Endometrial microvascular endothelial cells (primary cell): ENCODE measurements around the gene ALDH1B1. TPM values are rescaled to one million over a fixed set of nuclear protein-coding genes. Genes with fewer than 3 reads are reported as not detected.

Source experiments
- in situ Hi-C: cut with HindIII; loops from 2 replicates; pipeline ENCODE4 v1.10.0; 2017; ENCODE audit warnings: low sequenced_read_pairs, low pct_unique_long_range_greater_than_20kb; ENCODE audit errors: inconsistent ontology term
- total RNA-seq: library from RNA; depleted of rRNA; stranded (reverse); fragments of >200 nt; gene quantifications from one replicate; pipeline ENCODE4 v1.2.3, GENCODE V29; 2015; ENCODE audit errors: inconsistent ontology term

The ALDH1B1 gene
- 45.2 TPM for total RNA-seq

DNA sequence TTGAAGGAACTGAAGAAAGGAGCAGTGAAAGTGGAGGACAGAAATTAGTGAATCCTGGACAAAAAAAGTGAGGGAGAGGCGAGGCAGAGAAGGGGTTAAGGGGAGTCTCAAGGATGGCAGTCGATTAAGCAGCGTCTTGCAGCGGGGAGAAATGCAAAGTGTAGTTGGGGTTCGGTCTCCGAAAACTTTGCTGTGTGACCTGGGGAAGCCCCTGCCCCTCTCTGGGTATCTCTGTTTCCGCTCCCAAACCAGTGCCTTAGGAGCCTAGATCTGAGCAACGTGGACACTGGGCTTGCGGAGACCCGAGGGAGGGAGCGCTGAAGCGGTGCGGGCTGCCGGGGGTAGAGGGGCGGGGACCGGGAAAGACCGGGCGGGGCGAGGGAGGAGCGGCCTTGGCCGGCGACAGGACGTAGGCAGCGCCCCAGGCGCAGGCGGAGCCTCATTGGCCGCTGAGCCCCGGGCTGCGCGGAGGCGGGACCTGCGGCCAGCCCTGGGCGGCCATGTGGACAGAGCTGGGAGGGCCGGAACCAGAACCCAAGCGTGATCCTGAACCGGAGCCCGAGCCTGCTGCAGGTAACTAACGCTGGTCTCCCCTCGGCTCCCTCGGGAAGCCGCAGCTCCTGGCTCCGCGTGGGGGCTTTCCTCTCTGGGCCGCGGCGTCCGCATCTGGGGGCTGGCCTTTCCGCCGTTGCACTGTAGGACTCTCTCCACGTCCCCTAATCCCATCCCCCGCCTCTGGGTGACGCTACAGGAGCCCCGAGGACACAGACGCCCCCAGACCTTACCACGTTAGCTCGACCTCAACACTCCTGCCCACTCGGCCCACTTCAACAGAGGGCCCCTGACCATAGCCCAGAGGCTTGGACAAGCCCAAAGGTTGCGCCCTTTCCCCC, at the start of gene ALDH1B1:
TSS of gene ALDH1B1 (plus strand) at position 468 of the 893 bp plus-strand sequence. CDS start 3,047 bp downstream, outside the sequence.
- in situ Hi-C loops, result no loop called here

DNA sequence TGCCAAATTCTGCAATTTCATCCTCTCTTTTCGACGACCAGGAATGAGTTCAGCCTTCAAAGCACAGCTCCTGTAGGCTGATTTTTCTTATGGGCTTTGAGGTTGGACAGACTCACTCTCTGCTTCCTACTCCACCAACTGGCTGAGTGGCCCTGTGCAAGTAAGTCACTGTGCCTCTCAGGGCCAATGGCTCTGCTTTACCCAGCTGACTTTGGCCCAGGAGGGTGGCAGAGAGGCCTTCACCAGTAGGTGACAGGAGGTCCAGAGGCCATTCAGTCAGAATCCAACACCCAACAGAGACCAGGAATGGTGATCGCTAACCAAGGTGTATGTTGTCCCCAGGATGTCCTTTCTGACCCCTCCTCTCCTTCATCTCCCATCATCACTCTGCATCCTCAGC, 49.5 kb upstream of the ALDH1B1 start:
- in situ Hi-C loops, result loop anchor here (25.0 kb wide), 1 partner anchor 181 kb away; no protein-coding TSS in a partner anchor

DNA sequence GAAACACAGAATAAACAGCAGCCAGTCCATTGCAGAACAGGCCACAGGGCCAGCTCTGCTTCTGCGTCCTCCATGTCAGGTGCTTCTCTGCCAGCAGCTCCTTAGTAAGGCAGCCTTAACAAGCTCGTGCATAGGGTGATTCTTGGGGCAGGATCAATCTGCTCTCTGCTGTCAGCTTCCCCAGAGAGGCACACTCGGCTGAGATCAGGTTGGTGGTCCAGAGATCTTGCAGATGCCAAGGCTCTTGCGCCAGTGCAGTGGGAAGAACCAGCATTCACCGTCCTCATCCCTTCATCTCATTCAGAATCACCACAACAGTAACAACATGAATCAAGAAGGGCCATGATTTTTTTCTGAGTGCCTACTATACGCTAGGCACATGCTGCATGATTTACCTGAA, 49.0 kb upstream of the ALDH1B1 start:
- in situ Hi-C loops, result loop anchor here (25.0 kb wide), 1 partner anchor 181 kb away; no protein-coding TSS in a partner anchor

GRCh38 chr9:38344566-38345324, 47.8 kb upstream of the ALDH1B1 start:
- in situ Hi-C loops, result loop anchor here (25.0 kb wide), 1 partner anchor 182 kb away; no protein-coding TSS in a partner anchor

DNA sequence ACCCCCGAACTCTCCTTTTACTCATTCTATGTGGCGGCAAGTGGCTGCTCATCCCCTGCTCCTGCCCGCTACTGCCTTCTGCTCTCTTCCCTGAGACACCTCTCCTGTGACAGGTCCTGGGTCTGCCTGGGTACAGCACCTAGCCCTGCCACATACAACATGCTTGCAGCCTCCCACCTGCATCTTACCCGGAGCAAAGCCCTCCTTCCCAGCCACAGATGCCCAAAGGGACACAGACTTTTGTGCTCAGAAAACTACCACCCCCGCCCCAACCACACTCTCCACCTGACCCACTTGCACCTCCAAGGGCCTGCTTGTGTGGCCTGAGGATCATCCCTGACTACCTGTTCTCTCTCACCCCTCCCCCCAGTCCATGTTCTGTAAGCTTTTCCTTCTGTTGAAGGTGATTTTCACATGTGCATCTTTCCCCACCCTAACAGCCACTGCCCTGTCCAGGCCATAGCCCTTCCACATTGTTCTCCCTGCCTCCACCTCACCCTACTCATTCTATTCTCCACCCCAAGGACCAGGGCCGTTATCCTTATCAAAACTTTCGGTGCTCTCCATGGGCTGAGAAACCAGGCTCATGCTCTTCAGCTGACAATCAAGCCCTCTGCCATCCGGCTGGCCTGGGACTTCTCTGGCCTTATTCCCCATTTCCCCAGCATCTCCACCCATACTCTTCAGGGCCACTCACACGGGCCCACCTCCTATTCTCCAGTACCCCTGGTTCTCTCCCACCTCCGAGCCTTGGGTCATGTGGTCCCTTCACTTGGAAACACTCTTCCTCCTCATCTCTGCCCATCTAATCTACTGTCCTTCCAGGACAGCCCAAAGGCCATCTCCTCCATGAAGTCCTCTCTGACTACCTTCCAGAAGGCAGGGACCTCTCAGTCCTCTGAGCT, 46.4 kb upstream of the ALDH1B1 start:
- in situ Hi-C loops, result loop anchor here (25.0 kb wide), 1 partner anchor 184 kb away; no protein-coding TSS in a partner anchor

- in situ Hi-C loops, result loop anchor here (25.0 kb wide), 1 partner anchor 185 kb away; no protein-coding TSS in a partner anchor
Measured at GRCh38 chr9:38346811-38347210, 45.7 kb upstream of the ALDH1B1 start.

- in situ Hi-C loops, result loop anchor here (25.0 kb wide), 1 partner anchor 185 kb away; no protein-coding TSS in a partner anchor
Measured at GRCh38 chr9:38347271-38347671, 45.2 kb upstream of the ALDH1B1 start.

- in situ Hi-C loops, result loop anchor here (25.0 kb wide), 1 partner anchor 186 kb away; no protein-coding TSS in a partner anchor
Measured at GRCh38 chr9:38347946-38348345, 44.6 kb upstream of the ALDH1B1 start.

GRCh38 chr9:38350529-38350928, 42.0 kb upstream of the ALDH1B1 start:
- in situ Hi-C loops, result no loop called here

DNA sequence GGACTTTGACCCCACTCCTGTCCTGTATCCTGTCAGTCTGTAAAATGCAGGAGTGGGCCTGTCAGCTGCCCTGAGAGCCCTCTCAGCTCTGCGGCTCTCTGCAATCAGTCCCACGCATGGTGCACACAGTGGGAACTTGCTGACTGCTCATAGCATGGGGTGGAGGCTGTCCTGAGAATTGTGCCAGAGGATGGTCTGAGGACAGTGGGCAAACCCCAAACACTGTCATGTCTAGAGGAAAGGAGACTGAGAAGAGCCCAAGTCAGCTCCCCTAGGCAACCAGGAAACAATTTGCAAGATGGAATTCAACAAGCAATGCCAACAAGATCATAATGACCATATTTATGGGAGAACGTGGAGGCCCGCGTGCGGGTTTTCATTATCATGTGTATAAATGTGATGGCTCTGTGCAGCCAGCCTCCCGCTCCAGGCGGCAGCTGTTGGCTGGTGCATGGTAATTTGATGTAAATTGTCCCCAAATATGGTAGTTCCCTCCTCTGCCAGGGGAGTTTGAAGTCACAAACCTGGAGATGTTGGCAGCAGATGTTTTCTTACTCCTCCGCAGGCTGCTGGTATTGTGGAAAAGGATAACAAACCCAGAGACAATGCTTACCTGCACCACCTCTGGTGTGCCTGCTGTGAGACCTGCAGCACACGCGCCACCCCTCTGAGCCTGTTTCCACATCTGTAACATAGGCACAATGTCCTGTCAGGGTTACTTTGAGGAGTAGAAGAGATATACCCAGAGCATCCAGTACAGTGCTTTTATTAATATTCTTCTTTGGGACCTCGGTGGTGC, 39.8 kb upstream of the ALDH1B1 start:
- in situ Hi-C loops, result no loop called here

DNA sequence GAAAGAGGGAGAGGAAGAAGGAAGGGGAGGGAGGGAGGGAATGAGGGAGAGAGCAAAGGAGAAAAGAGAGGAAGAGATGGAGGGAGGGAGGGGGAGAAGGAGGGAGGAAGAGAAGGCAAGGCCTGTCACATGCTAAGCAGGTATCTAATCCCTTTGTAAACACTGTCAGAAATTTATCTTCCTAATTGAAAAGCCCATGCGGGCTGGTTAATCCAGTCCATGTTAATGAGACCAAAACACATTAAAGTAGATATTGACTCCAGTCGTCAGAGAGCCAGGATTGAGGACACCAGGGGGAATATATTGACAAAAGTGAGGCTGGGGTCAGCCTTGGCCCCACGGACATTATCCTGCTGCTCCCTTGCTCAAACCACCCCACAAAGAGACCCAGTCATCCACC, 37.4 kb upstream of the ALDH1B1 start:
- in situ Hi-C loops, result no loop called here

DNA sequence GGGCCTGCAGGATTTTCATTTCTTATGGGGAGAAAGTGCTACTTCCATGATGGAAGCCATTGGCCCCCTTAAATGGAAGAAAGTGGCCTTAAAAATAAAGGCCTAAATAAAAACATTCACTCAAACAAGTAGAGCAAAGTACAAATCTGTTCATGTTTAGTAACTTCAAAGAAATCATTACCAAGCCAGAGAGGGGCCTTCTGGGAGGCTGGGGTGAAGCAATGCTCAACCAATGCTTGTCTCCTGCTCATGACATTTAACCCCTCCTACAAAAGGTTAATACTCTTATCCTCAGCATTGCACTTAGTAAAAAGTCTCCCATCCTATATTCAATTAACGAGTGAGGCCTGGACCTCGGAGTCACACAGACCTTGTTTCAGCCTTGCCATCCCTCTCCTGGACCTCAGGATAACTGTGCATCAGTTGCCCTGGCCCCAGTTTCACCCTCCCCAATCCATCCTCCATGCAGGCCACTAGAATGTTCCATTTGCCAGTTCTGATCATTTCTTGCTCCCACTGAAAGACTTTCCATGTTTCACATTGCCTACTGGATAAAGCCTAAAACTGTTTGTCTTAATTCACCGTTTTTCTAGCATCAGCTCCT, 36.9 kb upstream of the ALDH1B1 start:
- in situ Hi-C loops, result no loop called here

DNA sequence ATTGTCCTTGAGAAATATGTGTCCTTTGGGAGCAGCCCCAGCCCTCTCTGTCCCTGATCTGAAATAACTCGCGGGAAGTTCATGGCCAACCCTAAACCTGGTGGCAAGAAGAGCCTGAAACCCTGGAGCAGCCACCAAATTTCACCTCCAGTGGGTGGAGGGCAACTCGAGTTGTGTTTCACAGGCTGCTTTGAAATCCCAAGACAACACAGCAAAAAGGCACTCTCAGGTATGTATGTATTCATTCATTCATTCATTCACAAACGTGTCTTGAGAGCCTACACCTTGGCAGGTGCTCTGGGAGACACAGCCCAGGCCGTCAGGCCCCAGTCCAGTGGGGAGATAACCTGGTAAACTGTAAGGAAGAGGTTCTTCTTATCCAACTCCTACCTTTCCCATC, 35.7 kb upstream of the ALDH1B1 start:
- in situ Hi-C loops, result no loop called here

GRCh38 chr9:38357350-38358114, 35.0 kb upstream of the ALDH1B1 start:
- in situ Hi-C loops, result no loop called here

DNA sequence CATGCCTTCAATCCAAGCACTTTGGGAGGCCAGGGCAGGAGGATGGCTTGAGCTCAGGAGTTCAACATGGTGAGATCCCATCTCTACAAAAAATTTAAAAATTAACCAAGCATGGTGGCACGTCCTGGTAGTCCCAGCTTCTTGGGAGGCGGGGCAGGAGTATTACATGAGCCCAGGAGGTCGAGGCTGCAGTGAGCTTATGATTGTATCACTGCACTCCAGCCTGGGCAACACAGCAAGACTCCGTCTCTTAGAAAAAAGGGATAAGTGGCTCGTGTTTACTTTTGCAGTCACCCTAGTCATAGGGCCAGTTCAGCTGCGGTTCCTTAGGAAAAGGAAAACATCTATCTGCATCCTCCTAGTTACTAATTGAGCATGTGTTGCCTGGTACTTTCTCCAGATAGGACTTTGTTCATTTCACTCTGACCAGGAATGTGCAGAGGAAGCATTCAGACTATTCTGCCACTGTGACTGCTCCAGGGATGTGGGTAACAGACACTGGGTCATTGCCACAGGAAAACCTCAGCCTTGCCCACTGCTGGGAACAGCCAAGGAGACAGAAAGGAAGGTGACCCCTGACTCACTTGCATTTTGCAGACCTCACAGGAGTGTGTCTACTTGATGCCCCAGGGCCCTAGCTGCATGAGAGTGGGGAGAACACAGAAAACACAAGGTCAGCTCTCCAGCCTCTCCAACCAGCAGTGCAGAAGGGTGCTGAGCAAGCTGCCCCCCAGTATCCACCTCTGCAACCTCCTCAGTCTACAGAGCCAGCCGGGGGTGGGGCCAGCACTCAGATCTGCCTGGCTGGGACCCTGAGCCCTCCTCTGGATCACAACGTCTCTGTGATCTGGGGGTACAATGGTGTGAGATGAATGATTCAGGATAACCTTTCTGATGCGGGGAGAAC, 33.9 kb upstream of the ALDH1B1 start:
- in situ Hi-C loops, result no loop called here

GRCh38 chr9:38359297-38359653, 33.2 kb upstream of the ALDH1B1 start:
- in situ Hi-C loops, result no loop called here
